Gastroesophageal sphincter (tissue), 4 donors: ENCODE data around the gene HSPE1. TPM values are rescaled to one million over a fixed set of nuclear protein-coding genes. Genes with fewer than 3 reads are reported as not detected.
"Not testable (repeated sequence)": the region's sequence is repeated elsewhere in the genome, so short reads cannot be mapped to it uniquely, and the experiment has no call there.

Source experiments
- ATAC-seq: fragments of 150-250 bp; one replicate; pipeline ENCODE4 v1.9.1; 2016; ENCODE audit warnings: mild to moderate bottlenecking, moderate library complexity
- H3K27ac ChIP-seq, 4 donors: fragments of 200-600 bp; sonication (generic) in 3 of 4; 1 replicate in 3 of 4; 2 replicates in 1 of 4; pipeline ENCODE4 v1.5.1; 2016 to 2019
- H3K27me3 ChIP-seq: fragments of 200-600 bp; sonication (generic); one replicate; pipeline ENCODE4 v1.5.1; 2019
- H3K36me3 ChIP-seq, 2 donors: fragments of 200-600 bp; sonication (generic); one replicate each; pipeline ENCODE4 v1.5.1; 2019; ENCODE audit warnings: control low read depth in 1 of 2
- H3K4me1 ChIP-seq, 3 donors: fragments of 200-600 bp; sonication (generic); 1 replicate in 2 of 3; 2 replicates in 1 of 3; pipeline ENCODE4 v1.5.1; 2016 to 2019; ENCODE audit warnings: control low read depth in 2 of 3
- H3K4me3 ChIP-seq, 2 donors: fragments of 200-600 bp; sonication (generic); one replicate each; pipeline ENCODE4 v1.5.1; 2019; ENCODE audit warnings: mild to moderate bottlenecking in 1 of 2, moderate library complexity in 1 of 2
- H3K9me3 ChIP-seq, 3 donors: fragments of 200-600 bp; sonication (generic); one replicate each; pipeline ENCODE4 v1.5.1; 2017 to 2019; ENCODE audit warnings: control low read depth in 2 of 3
- CTCF ChIP-seq, 4 experiments: fragments of 200-600 bp in 2 of 4; fragments of 450-650 bp in 2 of 4; sonication (generic) in 1 of 4; IDR thresholded peaks; one replicate each; pipeline ENCODE4 v1.5.1; 2017 to 2019; ENCODE audit warnings: antibody characterized with exemption in 4 of 4, mild to moderate bottlenecking in 2 of 4, moderate library complexity in 2 of 4
- EP300 ChIP-seq: sonication (generic); formaldehyde crosslinking; IDR thresholded peaks from one replicate; pipeline ENCODE4 v1.6.1; 2017; ENCODE audit warnings: antibody characterized with exemption, mild to moderate bottlenecking
- POLR2A ChIP-seq, 2 donors: fragments of 450-650 bp; IDR thresholded peaks; one replicate each; pipeline ENCODE4 v1.6.1; 2017; ENCODE audit warnings: antibody characterized with exemption in 2 of 2, mild to moderate bottlenecking in 2 of 2, moderate library complexity in 1 of 2
- POLR2AphosphoS5 ChIP-seq: sonication (generic); formaldehyde crosslinking; IDR thresholded peaks from one replicate; pipeline ENCODE4 v1.6.1; 2017; ENCODE audit warnings: antibody characterized with exemption
- WGBS, 2 donors: methylation state at CpG; one replicate each; pipeline ENCODE4 v1.1.5; 2018; ENCODE audit warnings: low coverage in 1 of 2; 5-methylcytosine and 5-hydroxymethylcytosine counted together
- total RNA-seq, 4 donors: library from RNA; depleted of rRNA; stranded (reverse); fragments of >200 nt; gene quantifications; one replicate each; pipeline ENCODE4 v1.1.0, GENCODE V29; 2016

HSPE1 gene
- total RNA-seq, 4 donors from 2014 or later = 59.3 to 91.3 (median 74.0) TPM

- 31 to 50% methylated on average over 1 of the region's 1 CpG for WGBS, 2 donors
- Histone ChIP-seq H3K4me3 (no peak overlapping the region), H3K9me3 (no peaks in the 10 kb centered on the region), H3K27ac (no peak overlapping the region), H3K27me3 (no peaks in the 10 kb centered on the region), H3K36me3 (peaks cover 0 to 87% of the 10 kb centered on the region in 2 donors), H3K4me1 (peaks cover 0 to 22% (median 7%) of the 10 kb centered on the region in 3 donors)
- no peak for ATAC-seq
- TF ChIP-seq POLR2AphosphoS5 = no peak
- no peak for TF ChIP-seq POLR2A (IDR thresholded peaks at IDR 0.05)
Measured at GRCh38 chr2:197464175-197464574, 36.0 kb upstream of the HSPE1 start.

GRCh38 chr2:197472166-197472565, 28.0 kb upstream of the HSPE1 start:
- ATAC-seq = no peak
- no peak overlapping the region for H3K4me3 ChIP-seq
- H3K36me3 ChIP-seq = peaks cover 0 to 97% of the 10 kb centered on the region in 2 donors
- no peak overlapping the region for H3K27ac ChIP-seq
- no peak for TF ChIP-seq POLR2AphosphoS5
- no peak for TF ChIP-seq POLR2A (IDR thresholded peaks at IDR 0.05)
- no peak for TF ChIP-seq CTCF (IDR thresholded peaks at IDR 0.05)
- TF ChIP-seq EP300 = no peak
- H3K9me3 ChIP-seq = no peaks in the 10 kb centered on the region
- WGBS, 2 donors = 95 to 96% methylated on average over 3 to 4 of the region's 5 CpGs
- H3K4me1 ChIP-seq = no peaks in the 10 kb centered on the region
- no peaks in the 10 kb centered on the region for H3K27me3 ChIP-seq

- Histone ChIP-seq H3K4me1 (no peaks in the 10 kb centered on the region), H3K27ac (no peak overlapping the region), H3K4me3 (no peak overlapping the region), H3K36me3 (peaks cover 0 to 80% of the 10 kb centered on the region in 2 donors), H3K9me3 (no peaks in the 10 kb centered on the region), H3K27me3 (no peaks in the 10 kb centered on the region)
- no peak for ATAC-seq
- TF ChIP-seq POLR2A (IDR thresholded peaks at IDR 0.05) (no peak), EP300 (no peak), POLR2AphosphoS5 (no peak), CTCF (IDR thresholded peaks at IDR 0.05) (no peak)
- 96 to 100% methylated on average over 3 of the region's 3 CpGs for WGBS, 2 donors
Measured at GRCh38 chr2:197477797-197478196, 22.4 kb upstream of the HSPE1 start.

- Histone ChIP-seq H3K27me3 (no peaks in the 10 kb centered on the region), H3K4me3 (no peak overlapping the region), H3K9me3 (peaks cover 0 to 10% (median 0%) of the 10 kb centered on the region in 3 donors), H3K27ac (no peak overlapping the region), H3K4me1 (no peaks in the 10 kb centered on the region), H3K36me3 (peaks cover 0 to 73% of the 10 kb centered on the region in 2 donors)
- WGBS, 2 donors = 83 to 94% methylated on average over 4 to 9 of the region's 9 CpGs
- no peak for ATAC-seq
- TF ChIP-seq EP300 (no peak), CTCF (IDR thresholded peaks at IDR 0.05) (no peak), POLR2A (IDR thresholded peaks at IDR 0.05) (no peak), POLR2AphosphoS5 (no peak)
Measured at GRCh38 chr2:197480165-197481036, 19.8 kb upstream of the HSPE1 start.

- H3K4me1 ChIP-seq, H3K4me3 ChIP-seq, ATAC-seq, H3K27ac ChIP-seq, H3K27me3 ChIP-seq: not testable (repeated sequence)
- Histone ChIP-seq H3K36me3 (peaks cover 8 to 77% of the 10 kb centered on the region in 2 donors), H3K9me3 (peaks cover 0 to 10% (median 0%) of the 10 kb centered on the region in 3 donors)
- 100% methylated on average over 1 to 2 of the region's 3 CpGs for WGBS, 2 donors
Measured at GRCh38 chr2:197484248-197484647, 15.9 kb upstream of the HSPE1 start.

GRCh38 chr2:197486175-197486574, 14.0 kb upstream of the HSPE1 start:
- H3K27ac ChIP-seq = no peak overlapping the region
- TF ChIP-seq POLR2A (IDR thresholded peaks at IDR 0.05) (no peak), EP300 (no peak), CTCF (IDR thresholded peaks at IDR 0.05) (no peak)
- peaks cover 0 to 10% (median 0%) of the 10 kb centered on the region in 3 donors for H3K9me3 ChIP-seq
- H3K27me3 ChIP-seq = no peaks in the 10 kb centered on the region
- H3K4me3 ChIP-seq = no peak overlapping the region
- H3K36me3 ChIP-seq = peaks cover 11 to 84% of the 10 kb centered on the region in 2 donors
- 100% methylated on average over 1 of the region's 2 CpGs; no CpG with 5 or more reads in 1 of the 2 donors for WGBS, 2 donors
- ATAC-seq = no peak
- H3K4me1 ChIP-seq = no peaks in the 10 kb centered on the region
